GM21390 (cell line): ENCODE measurements around the gene LY6G6D.

Source experiments
- ATAC-seq: cut with Tn5 transposase; IDR thresholded peaks from one replicate; pipeline ENCODE4 v1.9.1; 2021; ENCODE audit not compliant: unreplicated experiment

The LY6G6D gene

GRCh38 chr6:31715022-31715958, at the start of gene LY6G6D:
LY6G6D (plus strand) TSS chr6:31715348; CDS start chr6:31715356, 8 bp downstream.
- no peak for ATAC-seq

- ATAC-seq = peak; percentile 78
These were observed 49.4 kb upstream of the LY6G6D start, which contains the start of gene CSNK2B for GRCh38 chr6:31665501-31666336. CSNK2B (plus strand) TSS chr6:31666080; CDS start chr6:31666832, 752 bp downstream.

GRCh38 chr6:31666337-31666965, 48.7 kb upstream of the LY6G6D start:
- no peak for ATAC-seq

DNA sequence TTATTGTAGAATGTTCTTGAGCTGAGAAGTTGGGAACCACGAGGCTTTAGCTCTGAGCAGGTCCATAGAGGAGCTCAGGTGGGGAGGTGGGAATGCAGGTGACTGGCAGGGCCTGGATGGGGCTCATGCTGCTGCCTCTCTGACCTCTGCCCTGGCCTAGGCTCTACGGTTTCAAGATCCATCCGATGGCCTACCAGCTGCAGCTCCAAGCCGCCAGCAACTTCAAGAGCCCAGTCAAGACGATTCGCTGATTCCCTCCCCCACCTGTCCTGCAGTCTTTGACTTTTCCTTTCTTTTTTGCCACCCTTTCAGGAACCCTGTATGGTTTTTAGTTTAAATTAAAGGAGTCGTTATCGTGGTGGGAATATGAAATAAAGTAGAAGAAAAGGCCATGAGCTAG, 45.5 kb upstream of the LY6G6D start, which contains the start of gene LY6G5B:
TSS of gene LY6G5B (plus strand) at position 301 of the 400 bp plus-strand sequence. CDS start 975 bp downstream, outside the sequence.
- ATAC-seq = no peak

DNA sequence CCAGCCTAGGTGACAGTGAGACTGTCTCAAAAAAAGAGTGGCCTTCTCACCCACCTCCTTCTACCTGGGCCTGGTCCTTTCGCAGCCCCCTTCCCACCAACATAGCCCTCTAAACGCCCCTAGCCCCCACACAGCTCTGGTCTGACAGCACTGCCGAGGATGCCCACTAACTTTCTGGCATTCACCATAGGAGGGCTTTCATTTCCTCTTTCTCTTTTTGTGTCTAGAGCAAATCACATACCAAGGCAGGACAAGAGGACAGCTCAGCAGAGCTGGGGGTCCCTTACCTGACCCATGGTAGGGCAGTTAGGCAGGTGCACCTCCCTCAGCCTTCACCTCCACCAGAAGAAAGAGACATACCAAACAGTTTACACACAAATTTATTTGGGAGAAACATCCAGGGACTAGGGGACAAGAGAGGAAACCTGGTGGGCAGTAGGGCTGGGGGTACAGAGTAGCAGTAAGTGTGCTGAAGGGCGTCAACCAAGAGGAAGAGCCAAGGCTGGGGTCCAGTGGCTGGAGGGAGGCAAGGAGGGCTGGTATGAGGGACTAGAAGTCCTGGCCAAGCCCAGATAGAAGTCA, 38.7 kb upstream of the LY6G6D start:
- no peak for ATAC-seq

DNA sequence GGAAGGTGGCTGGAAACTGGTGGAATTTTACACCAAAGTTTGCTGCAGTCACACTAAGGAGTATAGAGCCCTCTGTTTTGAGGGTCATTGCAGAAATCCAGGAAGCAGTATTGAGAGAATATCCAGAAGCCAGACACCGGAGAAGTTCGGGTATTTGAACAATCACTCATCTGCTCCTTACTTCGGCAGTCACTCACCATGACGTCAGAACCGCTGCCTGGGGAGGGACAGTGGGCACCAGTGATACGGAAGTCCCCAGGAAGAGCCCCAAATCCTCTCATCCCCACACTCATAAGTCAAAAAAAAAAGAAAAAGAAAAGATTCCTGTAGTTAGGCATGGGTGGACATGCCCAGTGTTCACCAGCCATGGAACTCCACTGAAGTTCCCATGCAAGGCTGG, 38.2 kb upstream of the LY6G6D start:
- no peak for ATAC-seq

DNA sequence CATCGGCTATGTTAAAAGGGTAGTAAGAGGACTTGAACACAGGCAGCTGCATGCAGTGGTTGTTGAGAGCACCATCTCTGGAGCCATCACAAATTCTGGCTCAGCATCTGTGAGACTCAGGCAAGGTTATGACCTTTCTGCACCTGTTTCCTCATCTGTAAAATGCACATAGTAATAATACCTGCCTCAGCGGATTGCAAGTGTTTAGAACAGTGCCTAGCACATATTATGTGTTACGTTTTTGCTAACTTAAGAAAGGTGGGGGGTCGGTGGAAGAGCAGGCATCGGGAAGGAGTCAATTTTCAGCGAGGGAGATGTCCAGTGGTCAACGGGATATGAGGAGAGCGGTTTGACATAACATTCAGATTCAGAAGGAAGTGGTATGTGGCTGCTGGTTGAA, 37.2 kb upstream of the LY6G6D start:
- no peak for ATAC-seq

GRCh38 chr6:31680226-31681134, 34.7 kb upstream of the LY6G6D start, which contains the start of gene LY6G5C:
LY6G5C (minus strand) TSS chr6:31681067; CDS start chr6:31680373, 694 bp downstream.
- no peak for ATAC-seq

- no peak for ATAC-seq
These were observed 33.9 kb upstream of the LY6G6D start for GRCh38 chr6:31681135-31681671.

- no peak for ATAC-seq
These were observed 31.6 kb upstream of the LY6G6D start for GRCh38 chr6:31683591-31683990.

GRCh38 chr6:31686483-31686882, 28.7 kb upstream of the LY6G6D start:
- no peak for ATAC-seq

- ATAC-seq = no peak
These were observed 27.8 kb upstream of the LY6G6D start for GRCh38 chr6:31687321-31687720.

DNA sequence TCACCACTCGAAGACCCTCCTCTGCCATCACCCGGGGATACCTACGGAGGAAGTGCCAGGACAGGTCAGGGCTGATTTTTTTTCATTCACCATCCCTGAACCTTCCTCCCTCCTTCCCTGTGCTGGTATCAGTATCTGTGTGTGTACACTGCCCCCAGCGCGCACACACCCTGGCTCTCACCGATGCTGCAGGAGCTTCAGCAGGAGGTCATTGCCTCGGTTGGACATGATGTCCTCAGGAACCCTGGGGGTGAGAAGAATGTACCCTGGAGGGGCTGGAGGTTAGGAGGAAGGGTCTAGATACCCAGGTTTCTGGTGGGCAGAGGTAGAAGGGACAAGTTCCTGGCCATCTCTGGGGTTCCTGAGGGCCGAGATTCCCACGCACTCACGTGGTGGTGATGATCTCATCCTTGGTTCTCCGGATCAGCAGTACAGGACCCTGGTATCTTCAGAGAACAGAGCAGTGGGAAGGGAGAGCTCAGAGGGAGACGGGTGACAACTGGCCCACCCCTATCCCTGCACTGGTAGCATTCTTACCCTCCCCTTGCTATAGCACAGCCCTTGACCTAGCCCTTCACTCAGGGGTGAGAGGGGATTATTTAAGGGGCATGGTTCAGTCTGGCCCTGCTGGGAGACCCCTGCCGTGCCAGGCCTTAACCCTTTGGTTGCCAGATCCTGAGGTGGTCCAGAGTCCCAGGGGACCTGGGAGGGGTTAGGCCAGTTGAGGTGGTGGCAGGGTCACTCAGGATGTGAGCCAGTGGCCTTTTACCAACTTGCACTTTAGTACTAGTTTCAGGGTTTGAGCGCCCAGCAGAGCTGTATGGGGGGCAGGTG, 27.1 kb upstream of the LY6G6D start:
- no peak for ATAC-seq

DNA sequence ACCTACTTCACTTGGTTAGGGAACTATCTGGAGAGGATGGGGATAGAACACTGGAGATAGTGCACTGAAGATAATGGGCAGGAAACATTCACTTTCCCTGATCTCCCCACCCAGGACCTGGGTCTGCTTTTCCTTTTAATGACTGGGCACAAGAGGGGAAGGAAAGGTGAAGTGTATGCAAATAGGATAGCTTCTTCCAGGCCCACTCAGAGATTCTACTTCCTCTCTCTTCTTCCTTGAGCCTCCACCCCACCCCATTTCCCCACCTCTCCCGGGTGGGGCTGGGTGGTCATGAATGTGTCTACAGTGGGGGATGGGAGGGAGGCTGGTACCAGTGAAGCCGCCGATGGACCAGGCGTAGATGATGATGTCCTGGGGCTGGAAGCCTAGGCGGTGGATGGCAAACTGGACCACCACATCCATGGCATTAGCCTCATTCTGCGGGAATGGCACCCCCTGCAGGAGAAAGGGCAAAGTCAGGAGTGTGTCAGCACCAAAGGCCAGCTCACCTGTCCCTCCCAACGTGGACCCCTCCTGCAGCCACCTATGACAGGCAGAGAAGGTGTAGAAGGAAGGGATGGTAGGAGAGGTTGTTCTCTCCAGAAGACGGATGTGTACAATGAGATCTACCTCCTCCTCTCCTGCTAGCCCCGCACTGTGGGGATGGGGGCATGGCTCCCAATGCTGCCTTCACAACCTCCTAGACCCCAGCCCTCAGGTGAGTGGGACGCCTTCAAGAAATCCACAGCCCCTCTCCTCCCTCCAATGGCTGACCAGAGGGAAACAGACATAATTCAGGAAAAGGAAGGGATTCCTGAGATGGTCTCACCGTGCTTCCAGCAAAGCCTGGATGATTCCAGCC, 25.7 kb upstream of the LY6G6D start:
- ATAC-seq = no peak

GRCh38 chr6:31690231-31691077, 24.7 kb upstream of the LY6G6D start:
- no peak for ATAC-seq

DNA sequence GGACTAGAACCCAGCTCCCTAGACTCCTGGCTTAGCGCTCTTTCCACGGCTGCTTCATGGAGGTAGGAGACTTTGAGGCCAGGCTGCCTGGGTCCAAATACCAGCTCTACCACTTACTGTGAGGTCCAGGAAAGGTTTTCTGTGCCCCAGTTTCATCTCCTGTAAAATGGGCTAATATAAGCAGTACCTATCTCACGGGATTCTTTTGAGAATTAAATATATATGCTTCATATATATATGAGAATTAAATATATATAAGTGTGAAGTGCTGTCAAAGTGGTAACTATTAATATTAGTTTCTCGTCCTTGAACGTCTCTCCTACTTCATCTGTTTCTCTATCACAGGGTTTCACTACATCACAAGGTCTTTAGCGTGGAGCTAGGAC, 24.1 kb upstream of the LY6G6D start:
- no peak for ATAC-seq
